Stimulated activated CD4-positive, alpha-beta T cell treated with anti-CD3 and anti-CD28 coated beads, Interleukin-1b, Interleukin-23, amount 100 ng/mL, for 1 hour (primary cell): Measurements from ENCODE around the gene FASTKD3.

ENCODE experiments used
- DNase-seq, 2 donors: peaks; one replicate each; pipeline ENCODE4 v3.0.0-alpha.2; 2020; ENCODE audit warnings: low read depth in 2 of 2

Gene FASTKD3

DNA sequence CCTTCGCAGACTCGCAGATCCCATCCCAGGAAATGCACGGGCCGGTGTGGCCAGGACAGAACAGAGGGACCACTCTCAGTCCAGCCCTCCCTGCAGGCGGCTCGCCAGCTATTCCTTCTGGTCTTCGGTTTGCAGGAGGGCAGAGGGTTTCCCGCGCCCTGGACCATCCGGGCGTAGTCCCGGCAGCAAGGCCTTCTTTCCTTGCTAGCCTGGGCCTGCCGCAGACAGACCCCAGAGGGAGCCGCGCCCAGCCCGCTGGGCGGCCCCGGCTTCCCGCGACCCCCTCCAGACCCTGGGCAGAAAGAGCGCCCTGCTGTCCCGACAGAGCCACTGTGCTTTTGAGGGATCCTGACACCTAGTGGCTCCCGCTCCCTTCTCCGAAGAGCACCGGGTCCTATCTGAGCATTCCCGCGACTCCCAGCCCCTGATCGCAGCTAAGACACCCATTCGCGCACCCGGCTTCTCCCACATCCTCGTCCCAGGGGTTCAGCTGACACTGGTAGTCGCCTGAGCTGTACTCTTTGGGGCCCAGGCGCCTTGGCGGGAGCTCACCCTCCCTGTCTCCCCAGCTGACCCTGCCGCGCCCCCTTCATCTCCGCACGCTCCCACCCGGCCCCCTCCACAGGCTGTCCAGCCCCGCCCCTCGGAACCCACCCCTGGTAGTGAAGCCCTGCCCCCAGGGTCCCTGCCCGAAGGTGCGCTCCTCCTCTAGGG lies 19.0 kb downstream of the FASTKD3 start:
- DNase-seq, result no peak

DNA sequence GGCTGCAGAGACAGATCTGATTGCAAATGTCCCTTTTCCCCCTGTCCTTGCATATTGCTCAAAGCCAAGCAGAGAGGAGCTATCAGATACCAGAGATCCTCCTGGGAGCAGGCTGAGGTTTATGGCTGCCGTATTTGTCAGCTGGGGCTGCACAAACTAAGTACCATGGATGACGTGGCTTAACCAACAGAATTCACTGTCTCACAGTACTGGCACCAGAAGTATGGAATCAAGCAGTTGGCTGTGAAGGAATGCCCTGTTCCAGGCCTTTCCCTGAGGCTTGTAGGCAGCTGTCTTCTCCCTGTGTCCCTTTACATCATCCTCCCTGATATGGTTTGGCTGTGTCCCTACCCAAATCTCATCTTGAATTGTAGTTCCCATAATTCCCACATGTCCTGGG lies 20.5 kb downstream of the FASTKD3 start:
- no peak for DNase-seq

DNA sequence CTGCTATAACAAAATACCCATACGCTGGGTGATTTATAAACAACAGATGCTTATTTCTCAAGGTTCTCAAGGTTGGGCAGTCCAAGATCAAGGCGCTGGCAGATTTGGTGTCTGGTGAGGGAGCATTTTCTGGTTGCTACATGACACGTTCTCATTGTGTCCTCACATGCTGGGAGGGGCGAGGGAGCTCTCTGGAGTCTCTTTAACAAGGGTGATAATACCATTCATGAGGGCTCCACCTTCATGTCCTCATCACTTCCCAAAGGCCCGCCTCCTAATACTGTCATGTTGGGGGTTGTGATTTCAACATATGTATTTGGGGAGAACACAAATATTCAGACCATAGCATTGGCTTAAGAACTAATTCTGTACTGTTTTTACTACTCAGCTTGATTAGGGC lies 22.5 kb downstream of the FASTKD3 start:
- no peak for DNase-seq

DNA sequence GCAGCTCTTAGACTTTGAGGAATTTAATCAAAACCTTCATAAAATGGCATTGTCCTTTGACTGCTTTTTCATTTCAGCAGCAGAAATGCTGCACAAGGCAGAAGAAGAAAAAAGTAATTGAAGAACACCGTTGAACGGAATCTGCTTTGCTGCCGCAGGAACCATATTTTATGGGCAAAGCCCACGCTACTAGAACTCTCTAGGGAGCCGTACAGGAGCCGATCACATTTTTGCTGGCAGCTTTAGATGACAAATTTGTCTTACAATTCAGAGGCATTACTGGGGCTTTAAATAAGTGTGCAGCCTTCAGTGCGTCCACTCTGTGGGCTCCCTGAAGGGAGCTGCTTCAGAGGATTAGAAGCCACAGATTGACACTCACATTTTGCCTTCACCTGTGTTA lies 23.3 kb downstream of the FASTKD3 start:
- no peak for DNase-seq

DNA sequence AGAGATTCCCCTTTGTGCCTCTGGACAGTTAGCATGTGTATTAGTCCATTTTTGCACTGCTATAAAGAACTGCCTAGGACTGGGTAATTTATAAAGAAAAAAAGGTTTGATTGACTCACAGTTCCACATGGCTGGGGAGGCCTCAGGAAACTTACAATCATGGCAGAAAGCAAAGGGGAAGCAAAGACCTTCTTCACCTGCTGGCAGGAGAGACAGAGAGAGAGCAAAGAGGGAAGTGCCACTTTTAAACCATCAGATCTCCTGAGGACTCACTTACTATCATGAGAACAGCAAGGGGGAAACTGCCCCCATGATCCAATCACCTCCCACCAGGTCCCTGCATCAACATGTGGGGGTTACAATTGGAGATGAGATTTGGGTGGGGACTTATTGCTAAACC lies 23.9 kb downstream of the FASTKD3 start:
- no peak for DNase-seq

DNA sequence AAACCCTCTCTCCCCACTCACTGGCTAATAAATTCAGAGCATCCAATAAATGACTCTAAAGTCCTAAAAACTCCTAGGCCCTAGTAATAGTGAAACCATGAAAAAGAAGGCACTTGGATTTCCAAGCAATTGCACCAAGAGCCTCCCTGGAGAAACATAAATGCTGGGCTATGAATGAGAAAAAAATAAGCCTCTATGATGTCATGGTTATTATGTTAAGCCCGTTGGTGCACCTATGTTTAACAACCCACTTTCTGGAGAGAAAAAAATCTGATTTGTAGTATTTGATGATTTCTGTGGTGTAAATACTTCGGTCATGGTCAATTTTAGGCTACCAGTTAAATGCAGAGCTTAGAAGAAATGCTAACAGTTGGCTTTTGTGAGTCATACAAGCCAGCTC lies 26.3 kb downstream of the FASTKD3 start:
- DNase-seq, result no peak

DNA sequence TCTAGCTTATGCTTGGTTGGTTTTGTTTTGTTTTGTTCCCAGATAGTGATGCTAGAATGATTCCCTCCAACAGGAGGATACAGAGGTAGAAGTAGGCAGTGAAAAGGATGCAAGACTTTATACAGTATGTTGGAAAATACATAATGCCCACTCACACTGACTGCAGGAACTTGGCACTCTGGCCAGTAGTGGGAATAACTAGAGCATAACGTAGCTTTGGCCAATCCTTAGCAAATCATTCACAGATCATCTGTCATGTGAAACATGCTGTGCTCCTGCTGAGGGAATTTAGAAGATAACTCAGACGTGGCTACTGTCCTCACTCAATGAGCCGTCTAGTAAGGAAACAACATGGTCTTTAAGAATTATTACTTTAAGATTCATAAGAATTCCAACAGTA lies 31.4 kb downstream of the FASTKD3 start:
- no peak for DNase-seq

DNA sequence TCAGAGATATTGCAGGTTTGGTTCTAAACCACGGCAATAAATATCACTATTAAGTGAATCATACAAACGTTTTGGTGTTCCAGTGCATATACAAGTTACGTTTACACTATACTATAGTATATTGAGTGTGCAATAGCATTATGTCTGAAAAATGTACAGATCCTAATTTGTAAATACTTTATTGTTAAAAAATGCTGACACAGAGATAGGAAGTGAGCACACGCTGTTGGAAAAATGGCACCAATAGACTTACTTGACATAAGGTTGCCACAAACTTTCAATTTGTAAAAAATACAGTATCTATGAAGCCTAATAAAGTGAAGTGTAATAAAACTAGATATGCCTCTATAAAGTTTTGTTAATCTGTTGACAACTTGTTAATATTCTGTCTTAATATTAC lies 33.8 kb downstream of the FASTKD3 start:
- no peak for DNase-seq

DNA sequence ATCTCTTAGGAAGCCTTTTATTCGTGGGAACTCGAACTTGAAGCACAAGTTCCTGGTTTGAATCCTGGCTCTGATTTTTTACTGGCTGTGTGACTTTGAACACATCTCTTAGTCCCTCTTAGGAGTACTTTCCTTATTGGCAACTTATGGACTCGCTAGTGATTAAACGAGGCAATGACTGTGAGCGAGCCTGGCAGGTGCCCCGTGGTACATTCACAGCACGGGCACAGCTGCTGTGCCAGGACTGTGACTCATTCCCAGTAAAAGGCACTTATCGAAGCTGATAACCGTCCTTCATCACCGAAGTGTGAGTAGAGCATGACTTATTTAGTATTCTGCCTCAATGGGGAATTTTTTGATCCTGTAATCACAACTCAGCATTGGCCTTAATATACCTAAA lies 40.6 kb downstream of the FASTKD3 start:
- no peak for DNase-seq

DNA sequence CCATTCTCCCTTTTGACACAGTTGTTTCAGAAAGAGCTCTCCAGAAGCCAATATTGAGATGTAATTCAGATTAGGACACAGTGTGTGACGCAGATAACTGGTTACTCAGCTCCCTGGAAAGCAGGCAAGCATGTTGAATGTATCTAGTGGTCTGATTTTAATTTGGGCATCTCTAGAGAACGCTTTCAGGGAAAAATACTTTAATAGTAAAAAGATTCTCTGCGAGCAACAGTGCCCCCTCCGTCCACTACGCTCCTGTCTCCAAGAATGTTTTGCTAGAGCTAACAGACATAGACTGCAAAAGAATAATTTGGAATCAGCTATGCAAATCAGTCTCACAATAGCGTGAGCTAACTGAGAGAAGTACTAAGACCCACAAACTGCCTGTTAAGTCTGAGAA lies 41.2 kb downstream of the FASTKD3 start:
- DNase-seq, result no peak

DNA sequence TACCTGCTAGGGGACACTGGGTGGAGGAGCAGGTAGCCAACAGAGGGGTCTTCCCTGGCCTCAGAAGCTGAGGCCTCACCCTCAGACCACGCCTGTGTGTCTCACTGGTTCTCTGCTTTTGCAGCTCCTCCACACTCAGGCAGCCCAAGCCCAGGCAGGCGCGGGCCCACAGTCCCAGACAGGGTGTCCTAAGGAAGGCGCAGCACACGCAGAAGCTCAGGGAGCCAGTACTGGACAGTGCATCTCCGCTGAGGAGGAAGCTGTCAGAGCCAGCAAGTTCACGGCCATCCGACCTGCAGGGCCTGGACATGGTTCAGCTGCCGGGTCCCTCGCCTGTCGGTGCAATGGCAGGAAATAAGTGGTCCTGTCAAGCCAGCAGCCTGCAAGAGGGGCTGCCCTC lies 43.2 kb downstream of the FASTKD3 start:
- DNase-seq, result no peak

DNA sequence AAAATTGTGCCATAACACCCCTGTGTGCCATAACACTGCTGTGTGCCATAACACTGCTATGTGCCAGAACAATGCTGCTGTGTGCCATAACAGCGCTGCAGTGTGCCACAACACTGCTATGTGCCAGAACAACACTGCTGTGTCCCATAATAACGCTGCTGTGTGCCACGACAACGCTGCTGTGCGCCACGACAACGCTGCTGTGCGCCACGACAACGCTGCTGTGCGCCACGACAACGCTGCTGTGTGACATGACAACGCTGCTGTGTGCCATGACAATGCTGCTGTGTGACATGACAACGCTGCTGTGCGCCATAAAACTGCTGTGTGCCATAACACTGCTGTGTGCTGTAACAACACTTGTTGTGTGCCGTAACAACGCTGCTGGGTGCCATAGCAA lies 43.8 kb downstream of the FASTKD3 start:
- no peak for DNase-seq

DNA sequence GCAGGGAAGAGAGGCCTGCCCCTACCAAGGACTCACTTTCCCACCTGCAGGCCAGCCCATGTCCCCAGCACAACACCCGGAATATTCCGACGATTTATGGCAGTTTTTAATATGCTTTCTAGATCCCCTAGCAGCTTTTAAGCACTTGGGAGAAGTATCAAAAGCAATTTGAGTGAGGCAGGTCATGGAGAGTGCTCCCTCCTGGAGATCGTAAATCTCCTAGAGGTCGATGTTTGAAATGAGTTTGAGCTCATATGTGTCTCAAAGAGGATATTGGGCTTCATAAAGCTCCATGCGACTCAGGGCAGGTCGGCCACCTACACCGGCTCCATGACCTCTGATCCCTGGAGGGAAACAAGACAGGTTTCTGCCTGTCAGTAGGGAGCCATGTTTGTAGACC lies 45.2 kb downstream of the FASTKD3 start:
- DNase-seq, result no peak

DNA sequence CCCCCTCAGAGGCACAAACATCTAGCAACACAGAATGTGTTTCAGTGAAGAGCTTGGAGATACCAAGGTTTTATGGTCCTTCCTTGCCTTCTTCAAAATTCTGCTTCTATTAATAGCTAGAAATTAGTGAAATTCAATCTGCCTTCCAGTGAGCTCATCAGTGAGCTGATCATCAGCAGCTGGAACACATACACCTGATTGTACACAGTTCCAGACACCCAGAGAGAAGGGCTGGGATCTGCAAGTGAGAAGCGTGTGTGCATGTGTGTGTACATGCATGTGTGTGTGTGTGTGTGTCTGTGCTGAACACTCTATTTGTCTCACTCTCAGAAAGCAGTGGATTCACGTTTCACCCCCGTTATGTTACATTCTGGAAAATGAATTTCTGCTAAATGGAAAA lies 46.4 kb downstream of the FASTKD3 start:
- no peak for DNase-seq

DNA sequence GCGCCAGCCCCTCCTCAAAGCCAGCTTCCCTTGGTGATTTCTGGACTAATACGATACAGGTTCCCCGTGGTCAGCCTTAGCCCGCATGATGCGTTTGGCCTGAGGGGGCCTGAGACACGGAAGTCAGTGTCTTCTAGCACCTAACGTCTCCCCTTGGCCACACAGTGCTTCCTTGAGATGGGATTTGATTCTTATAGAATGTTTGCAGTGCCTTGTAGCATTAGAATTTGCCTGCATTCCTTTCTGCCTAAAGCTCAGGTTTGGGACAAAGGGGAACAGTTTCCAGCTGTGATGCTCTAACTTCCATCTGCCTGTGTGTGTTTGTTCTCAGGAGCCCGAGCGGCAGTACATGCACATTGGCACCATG lies 52.3 kb downstream of the FASTKD3 start:
- DNase-seq, result no peak

DNA sequence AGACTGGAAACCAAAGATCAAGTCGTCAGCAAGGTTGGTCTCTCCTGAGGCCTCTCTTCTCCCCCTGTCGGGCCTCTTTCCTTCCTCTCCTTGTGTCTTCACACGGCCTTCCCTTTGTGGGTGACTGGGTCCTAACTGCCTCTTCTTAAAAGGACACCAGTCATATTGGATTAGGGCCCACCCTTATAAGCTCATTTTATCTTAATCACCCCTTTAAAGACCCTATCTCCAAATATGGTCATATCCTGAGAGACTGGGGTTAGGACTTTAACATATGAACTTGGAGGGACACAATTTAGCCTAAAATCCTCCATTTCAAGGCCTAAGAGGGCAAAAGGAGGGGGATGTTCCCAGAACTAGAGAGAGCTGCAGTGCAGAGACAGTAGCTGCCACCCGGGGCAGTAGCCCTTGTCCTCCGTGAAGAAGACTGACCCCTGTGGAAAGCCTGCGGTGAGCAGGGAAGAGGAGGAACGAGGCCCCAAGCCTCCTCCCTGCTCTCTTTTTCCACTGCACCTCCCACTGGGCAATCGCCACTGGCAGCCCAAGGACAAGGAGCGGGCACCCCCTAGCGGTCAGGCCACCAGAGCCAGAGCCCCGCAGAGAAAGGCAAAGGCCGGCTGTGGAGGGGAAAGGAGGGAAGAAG lies 52.8 kb downstream of the FASTKD3 start:
- DNase-seq, result peak; percentile 25 to 44

DNA sequence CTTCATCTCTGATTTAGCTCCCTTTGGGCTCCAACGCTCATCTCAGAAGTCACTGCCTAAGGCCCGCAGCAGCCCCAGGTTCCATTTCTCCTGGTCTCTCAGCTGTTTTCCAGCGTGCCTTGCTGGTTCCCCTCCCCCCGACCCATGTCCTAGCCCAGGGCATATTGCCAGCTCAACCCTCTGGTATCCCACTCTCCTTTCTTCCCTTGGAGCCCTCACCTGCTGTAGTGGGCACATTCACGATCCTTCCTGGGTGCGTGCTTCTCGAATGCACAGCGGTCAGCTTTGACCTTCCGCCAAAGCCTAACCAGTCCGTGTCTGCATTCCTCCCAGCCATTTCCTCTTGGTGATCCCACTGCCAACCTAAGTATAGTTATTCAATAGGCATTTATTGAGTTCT lies 54.0 kb downstream of the FASTKD3 start:
- no peak for DNase-seq

DNA sequence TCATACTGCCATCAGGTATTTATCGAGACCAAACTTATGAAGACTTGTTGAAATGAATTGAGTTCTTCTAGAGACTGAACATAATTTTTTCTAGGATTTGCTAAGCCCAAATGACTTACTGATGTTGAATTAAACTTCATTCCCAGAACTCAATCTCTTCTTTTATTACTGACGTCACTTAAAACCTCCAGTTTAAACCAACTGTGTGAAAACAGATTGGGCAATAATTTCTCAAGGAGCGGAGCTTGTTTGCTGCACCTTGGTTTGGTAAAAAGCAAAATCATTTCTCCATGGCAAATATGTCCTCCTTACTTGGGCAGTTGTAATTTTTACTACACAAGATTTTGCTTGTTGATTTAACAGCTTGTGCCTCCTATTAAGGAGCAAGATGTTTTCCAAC lies 55.3 kb downstream of the FASTKD3 start:
- DNase-seq, result no peak

DNA sequence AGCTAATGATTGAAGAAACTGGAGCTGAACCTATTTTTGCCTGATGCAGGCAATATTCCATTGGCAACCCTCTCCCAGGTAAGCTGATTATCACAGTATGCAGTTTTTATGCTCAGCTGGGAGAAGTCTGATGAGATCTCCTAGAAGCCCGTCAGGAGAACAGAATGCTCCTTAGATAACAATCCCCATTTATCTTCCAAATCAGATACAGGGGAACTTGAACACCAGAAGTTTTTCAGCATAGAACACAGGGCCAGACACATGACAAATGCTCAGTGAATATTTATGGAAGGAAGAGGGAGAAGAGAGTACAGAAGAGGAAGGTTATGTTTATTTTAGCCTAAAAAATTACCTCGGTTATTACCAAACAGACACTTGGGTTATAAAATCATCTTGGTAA lies 55.8 kb downstream of the FASTKD3 start:
- DNase-seq, result no peak

DNA sequence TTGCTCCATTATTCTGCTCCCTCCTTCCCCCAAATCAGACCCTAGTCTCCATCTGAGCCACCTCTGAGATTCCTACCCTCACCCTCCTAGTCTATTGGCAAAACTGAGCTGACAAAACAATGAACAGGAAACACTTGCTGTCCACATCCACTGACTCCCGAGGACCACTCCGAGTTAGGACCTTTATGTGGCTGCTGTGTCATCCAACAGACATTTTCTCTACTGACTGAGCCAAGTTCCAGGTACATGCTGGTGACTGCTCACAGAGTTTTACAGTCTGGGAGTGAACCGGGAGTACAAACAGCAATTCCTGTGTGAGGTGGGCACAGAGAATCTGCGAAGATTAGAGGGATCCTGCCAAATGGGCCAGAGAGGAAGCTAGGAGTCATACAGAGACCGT lies 57.1 kb downstream of the FASTKD3 start:
- no peak for DNase-seq
